ENCODE data around the gene TSPO.

- no peak for TF ChIP-seq TAF1 (IDR thresholded peaks at IDR 0.05; ENCODE audit: low read depth)
- TF ChIP-seq EP300 (IDR thresholded peaks at IDR 0.05; ENCODE audit: borderline replicate concordance) = no peak
- TF ChIP-seq REST (IDR thresholded peaks at IDR 0.05; ENCODE audit: low read depth) = no peak
Measured at GRCh38 chr22:43116932-43117331, 34.4 kb upstream of the TSPO start.
